ENCODE measurements around the gene DCDC2C.

Gene DCDC2C

DNA sequence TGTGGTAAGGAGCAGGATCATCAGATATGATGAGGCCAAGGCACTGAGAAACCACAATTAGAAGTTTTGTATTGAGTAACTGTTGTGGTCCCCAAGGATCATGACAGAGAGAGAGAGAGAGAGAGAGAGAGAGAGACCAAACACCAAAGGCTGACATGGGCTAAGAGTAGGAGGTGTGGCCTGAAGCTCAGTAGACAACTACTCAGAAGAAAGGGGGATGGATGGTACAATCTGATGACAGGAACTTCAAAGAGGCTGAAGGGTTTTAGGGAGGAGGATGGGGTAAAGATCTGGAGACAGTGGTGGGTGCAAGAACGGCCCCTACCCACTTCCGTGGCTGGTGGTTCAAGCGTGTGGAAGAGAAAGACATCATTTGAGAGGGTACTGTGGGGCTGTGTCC lies 135.0 kb downstream of the DCDC2C start:
- DNase-seq: no peak

DNA sequence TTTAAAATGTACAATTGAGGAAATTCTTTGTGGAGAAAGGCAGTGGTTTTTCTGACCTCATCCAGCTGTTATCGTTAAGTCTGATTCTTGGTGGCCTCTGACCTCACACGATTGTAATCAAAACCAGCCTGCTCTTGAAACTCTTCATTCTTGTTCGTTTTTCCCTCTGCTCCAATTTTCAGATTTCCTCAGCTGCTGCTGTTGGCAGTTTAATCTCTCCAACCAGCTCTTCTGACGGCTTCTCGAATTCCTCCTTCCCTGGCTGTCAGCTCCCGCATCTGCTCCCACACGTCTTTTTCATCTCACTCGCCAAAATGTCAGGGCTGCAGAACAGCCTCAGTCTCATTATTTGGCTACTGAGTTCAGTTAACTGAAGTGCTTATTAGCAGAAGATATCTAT lies 136.1 kb downstream of the DCDC2C start:
- no peak for DNase-seq

- DNase-seq: no peak
Measured at GRCh38 chr2:3840611-3841155, 137.3 kb downstream of the DCDC2C start.

DNA sequence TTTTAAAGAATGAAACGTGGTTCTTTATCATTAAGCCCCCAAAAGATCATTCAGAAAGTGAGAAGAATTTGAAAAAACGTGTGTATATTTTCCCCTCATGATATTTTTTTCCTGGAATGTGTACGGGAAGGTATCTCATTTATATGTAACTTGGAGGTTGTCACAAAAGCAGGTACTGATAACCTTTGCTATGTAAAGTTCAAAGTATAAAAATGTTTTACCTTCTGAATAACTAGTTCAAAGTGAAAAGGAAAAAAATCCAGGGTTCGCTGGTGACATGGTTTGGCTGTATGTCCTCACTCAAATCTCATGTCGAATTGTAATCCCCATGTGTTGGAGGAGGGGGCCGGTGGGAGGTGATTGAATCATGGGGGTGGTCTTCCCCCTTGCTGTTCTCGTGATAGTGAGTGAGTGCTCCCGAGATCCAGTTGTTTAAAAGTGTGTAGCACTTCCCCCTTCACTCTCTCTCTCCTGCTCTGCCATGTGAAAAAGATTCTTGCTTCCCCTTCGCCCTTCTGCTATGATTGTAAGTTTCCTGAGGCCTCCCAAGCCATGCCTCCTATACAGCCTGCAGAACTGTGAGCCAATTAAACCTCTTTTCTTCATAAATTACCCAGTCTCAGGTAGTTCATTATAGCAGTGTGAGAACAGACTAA lies 144.2 kb downstream of the DCDC2C start:
- no peak for DNase-seq

DNA sequence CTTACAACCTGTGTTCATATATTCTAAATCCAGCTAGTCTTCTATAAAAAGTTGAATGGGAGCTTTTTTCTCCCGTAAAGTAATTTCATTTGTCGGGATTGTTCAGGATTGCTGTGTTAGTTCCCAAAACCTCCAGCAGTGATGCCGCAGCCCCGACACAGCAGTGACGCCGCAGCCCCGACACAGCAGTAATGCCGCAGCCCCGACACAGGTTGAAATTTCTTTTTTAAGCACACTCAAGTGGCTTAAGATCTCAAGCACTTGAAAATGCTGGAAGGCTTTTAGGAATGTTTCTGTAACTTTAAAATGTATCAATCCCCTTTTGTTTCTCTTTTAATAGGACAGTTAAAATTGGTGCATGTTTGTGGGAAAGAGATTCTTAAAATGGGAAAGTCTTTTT lies 145.4 kb downstream of the DCDC2C start:
- DNase-seq: no peak

- no peak for DNase-seq
Measured at GRCh38 chr2:3849213-3849612, 145.8 kb downstream of the DCDC2C start.

DNA sequence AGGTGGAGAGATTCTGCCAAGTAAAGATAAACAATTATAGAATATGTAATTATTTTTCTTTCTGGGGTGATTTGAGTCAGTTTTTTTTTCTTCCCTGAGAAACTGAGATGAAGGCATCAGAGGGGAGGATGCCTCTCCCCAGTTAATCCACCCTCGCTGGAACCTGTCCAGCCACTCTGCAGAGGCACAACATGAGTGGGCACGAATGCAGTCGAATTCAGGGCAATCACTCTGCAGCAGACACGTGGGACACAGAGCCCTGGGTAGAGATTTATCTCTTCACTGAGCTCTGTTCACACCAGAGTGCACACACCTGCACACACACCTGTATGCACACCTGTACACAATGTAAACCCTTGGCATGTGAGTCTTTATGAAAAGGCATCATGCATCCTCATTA lies 154.2 kb downstream of the DCDC2C start:
- DNase-seq: no peak

GRCh38 chr2:3864943-3865865 lies 161.8 kb downstream of the DCDC2C start:
- DNase-seq: no peak

DNA sequence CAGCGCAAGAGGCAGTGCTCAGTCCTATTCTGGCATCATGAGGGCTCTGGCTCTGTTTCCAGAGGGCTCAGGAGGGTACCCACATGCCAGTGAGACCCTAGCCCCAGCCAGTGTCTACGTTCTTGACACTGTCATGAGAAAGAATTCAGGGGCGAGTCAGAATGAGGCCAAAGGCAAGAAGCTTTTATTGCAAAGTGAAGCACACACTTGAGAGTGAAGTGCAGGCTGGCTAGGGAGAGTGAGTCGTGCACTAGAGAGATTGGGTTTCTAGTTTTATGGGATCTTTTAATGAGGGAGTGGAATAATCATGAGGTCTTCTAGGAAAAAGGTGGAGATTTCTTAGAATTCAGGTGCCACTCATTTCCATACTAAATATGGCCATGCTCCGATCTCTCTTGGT lies 164.1 kb downstream of the DCDC2C start:
- no peak for DNase-seq

DNA sequence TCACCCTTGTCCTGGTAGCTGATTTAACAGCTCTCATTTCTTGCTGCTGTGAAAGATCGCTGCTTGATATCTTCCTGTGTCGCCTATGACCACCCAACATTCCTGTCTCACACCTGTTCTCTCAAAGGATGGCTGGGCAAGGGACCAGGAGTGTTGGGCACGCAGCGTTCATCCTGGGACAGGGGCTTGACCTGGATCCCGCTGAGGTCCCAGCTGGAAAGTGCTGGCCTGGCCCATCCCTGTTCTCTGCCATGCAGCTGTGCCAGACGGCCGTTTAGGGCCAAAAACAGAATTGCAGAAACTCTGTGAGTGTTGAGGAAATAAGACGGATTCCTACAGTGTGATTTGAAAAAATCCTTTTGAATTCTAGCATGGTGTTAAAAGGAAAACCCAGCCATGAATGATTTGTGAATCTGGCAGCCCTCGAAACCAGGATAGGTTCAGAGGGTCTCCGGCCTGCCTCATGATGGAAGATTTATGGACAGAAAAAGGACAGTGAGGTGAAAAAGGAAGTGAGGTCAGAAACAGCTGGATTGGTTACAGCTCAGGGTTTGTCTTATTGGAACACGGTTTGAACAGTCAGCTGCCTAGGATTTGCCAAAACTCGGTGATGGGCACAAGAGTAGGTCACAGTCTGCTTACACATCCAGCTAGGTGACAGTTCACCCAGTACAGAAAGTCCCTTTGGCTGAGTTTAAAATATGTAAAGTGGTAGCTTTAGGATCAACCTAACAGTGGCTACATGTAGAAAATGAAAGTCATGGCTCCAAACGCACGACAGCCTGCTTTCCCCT lies 164.8 kb downstream of the DCDC2C start:
- DNase-seq: no peak

- DNase-seq: no peak
Measured at GRCh38 chr2:3870222-3870621, 166.8 kb downstream of the DCDC2C start.

- no peak for DNase-seq
Measured at GRCh38 chr2:3871002-3871401, 167.6 kb downstream of the DCDC2C start.

DNA sequence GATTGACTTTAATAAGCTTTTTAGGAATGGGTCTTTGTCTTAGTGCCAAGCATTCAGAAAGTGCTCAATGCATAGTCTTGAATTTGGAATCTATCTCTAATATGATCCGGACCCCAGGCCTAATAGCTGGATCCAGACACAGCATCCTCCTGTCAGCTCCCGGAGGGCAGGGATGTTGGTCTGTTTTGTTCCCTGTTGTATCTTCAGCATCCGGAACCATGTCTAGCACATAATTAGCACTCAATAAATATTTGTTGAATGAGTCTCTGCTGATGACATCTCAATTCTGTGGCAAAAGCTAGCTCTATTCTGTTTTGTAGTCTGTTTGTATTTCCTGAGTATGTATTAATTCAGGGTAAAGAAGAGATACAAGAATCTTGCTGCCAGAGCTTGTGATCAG lies 169.1 kb downstream of the DCDC2C start:
- no peak for DNase-seq

- DNase-seq: no peak
Measured at GRCh38 chr2:3873899-3874298, 170.5 kb downstream of the DCDC2C start.

DNA sequence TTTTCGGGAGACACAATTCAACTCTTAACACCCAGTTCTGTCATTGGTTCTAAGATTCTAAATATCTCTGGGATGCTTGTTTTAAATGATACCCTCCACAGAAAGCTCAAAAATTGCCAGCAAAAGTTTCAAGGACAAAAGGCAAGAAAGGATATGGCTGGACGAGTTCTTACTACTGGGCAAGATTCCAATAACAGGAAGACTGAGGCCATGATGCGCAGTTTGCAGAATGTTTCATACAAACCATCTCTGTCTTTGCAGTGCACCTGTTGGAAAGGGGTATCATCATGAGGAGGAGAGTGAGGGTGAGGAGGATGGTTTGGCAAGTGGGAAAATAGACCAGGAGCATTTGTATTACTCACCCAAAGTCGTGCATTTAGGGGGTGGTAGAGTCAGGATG lies 172.8 kb downstream of the DCDC2C start:
- DNase-seq: no peak

DNA sequence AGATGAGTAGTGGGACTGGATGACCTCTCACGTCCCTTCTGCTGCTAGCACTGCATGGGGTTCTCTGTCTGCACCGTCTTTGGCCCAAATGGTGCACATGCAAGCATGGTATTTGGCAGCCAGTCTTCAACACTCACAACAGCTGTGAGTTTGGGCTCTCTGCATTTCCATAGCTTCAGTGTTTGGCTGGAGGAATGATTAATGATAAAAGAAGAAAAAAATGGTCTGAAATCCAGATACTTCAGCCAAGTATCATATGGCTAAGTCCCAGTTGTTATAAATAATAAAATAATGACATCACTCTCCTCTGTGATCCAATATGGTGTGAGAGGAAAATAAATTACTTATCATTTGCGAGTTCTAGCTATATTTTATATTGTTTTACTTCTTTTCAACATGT lies 173.3 kb downstream of the DCDC2C start:
- no peak for DNase-seq

DNA sequence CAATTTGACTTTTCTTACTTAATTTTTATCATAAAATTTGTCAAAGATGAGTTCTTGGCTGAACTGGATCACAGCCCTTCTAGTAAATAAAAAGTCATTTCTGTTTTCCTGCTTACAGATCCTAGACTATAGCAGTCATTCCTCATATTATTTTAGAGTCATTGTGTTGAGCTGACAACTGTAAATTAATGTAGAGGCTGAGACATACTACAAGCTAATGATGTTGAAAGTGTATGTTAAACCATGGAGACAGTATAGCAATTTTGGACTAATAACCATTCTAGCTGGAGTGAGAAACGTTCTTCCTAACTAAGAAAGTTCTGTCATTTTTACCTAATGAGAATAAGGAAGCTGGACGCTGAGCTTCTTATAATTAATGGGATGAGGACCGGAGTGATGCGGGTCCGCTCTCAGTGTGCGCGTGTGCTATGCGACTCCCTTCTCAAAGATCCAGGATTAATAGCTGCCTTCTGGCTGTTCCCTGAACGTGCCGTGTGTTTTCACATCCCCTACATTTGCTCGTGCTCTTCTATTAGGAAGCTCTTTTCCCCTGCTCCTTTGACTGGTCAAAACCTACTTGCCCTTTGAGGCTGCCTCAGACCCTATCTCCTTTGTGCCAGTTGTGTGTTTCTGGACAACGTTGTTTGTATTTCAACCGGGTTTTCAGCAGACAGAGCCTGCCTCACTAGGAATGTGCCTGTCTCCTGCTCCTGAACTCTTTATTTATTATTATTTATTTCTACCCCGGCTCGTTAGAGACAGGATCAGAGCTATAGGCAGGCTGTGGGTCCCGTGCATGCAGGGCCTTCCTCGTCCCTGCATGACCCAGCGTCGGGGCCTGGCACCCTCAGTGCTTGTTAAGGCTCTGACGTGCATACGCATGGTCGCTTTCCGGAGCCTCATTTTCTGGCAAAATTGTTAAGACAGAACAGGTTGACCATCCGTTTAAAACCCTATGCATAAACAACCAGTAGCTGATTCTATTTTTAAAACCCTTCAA lies 182.6 kb downstream of the DCDC2C start:
- no peak for DNase-seq

DNA sequence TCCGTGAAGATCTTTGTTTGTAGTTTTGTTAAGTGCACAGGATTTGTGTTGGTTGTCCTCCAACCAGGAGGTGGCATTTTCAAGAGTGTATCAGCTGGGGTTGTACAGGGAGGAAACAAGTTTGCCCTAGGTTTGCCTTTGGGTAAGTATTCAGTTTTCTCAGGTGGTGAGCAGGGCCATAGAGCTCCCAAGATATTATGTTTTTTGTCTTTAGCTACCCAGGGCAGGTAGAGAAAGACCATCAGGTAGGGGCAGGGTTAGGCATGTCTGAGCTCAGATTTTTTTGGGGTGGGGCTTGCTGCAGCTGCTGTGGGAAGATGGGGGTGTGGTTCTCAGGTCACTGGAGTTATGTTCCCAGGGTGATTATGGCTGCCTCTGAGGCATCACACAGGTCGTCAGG lies 191.6 kb downstream of the DCDC2C start:
- DNase-seq: no peak
